Ovary (tissue), 3 donors: ENCODE results near the gene DNAJB2.

Experiments used
- CTCF ChIP-seq, 3 donors: fragments of 450-650 bp in 2 of 3; fragments of 200-600 bp in 1 of 3; IDR thresholded peaks; one replicate each; pipeline versions ENCODE4 v1.5.1 to v1.8.0; 2016 to 2022; ENCODE audit warnings: antibody characterized with exemption in 3 of 3, mild to moderate bottlenecking in 1 of 3
- EP300 ChIP-seq: sonication (generic); formaldehyde crosslinking; IDR thresholded peaks from one replicate; pipeline ENCODE4 v1.6.1; 2017; ENCODE audit warnings: antibody characterized with exemption
- POLR2A ChIP-seq: fragments of 450-650 bp; IDR thresholded peaks from one replicate; pipeline ENCODE4 v1.6.1; 2017; ENCODE audit warnings: antibody characterized with exemption, mild to moderate bottlenecking, moderate library complexity
- donor health status: DM: no; HTN: no; CAD: no.

GRCh38 chr2:219234331-219234730 is 44.8 kb upstream of the DNAJB2 start:
- no peak for TF ChIP-seq CTCF (IDR thresholded peaks at IDR 0.05)
- no peak for TF ChIP-seq EP300
- TF ChIP-seq POLR2A, result no peak
